A549 (cell line): Measurements from ENCODE around the gene CFAP91. TPM values are rescaled to one million over a fixed set of nuclear protein-coding genes. Genes with fewer than 3 reads are reported as not detected.
"Not testable (repeated sequence)": the region's sequence is repeated elsewhere in the genome, so short reads cannot be mapped to it uniquely, and the experiment has no call there.

ENCODE experiments used
- ATAC-seq, 2 experiments: fragments of 200-7000 bp in 1 of 2; fragments of >200 bp in 1 of 2; cut with Nextera tagmentation in 1 of 2; cut with Tn5 transposase in 1 of 2; 3 replicates each; pipeline versions ENCODE4 v1.8.0 to v1.9.1; 2018 to 2020; ENCODE audit warnings: mild to moderate bottlenecking in 1 of 2, moderate library complexity in 1 of 2
- CTCF ChIA-PET: fragments of 300-600 bp; sonication (Branson Sonifier 250); formaldehyde crosslinking; extraction: SDS; loops from one replicate; lab custom pipeline; 2021; ENCODE audit warnings: antibody characterized with exemption, inconsistent platforms; lab: Yijun Ruan, JAX
- POLR2A ChIA-PET: fragments of 350-600 bp; formaldehyde crosslinking; extraction: SDS; loops from one replicate; lab custom pipeline; 2021; ENCODE audit warnings: antibody characterized with exemption, inconsistent platforms; lab: Yijun Ruan, JAX
- DNase-seq, 2 experiments: peaks; one replicate each; pipeline versions ENCODE4 v3.0.0 to v3.0.0-alpha.2; 2011 to 2016; ENCODE audit warnings: low read depth in 1 of 2, low spot score in 1 of 2
- FAIRE-seq: peaks from 2 replicates; lab custom pipeline; 2011; peaks lifted over from hg19 to GRCh38; lab: Jason Lieb, UNC
- H3K27ac ChIP-seq, 2 experiments: fragments of >200 bp; sonication (Bioruptor Twin); formaldehyde crosslinking; 3 replicates each; pipeline ENCODE4 v1.5.1; 2016 to 2017
- H3K4me1 ChIP-seq: fragments of >200 bp; sonication (Bioruptor Twin); formaldehyde crosslinking; 3 replicates; pipeline ENCODE4 v1.6.1; 2016
- H3K4me2 ChIP-seq: fragments of >200 bp; sonication (Bioruptor Twin); formaldehyde crosslinking; 3 replicates; pipeline ENCODE4 v1.6.1; 2016
- H3K4me3 ChIP-seq: fragments of >200 bp; sonication (Bioruptor Twin); formaldehyde crosslinking; 3 replicates; pipeline ENCODE4 v1.5.1; 2016
- H3K9me3 ChIP-seq: fragments of >200 bp; sonication (Bioruptor Twin); formaldehyde crosslinking; 3 replicates; pipeline ENCODE4 v1.6.1; 2016
- BHLHE40 ChIP-seq: IDR thresholded peaks from 2 replicates; pipeline ENCODE4 v1.6.1; 2012; ENCODE audit warnings: low read depth, low read length, inconsistent platforms
- CBX8 ChIP-seq: fragments of 200-600 bp; sonication (generic); IDR thresholded peaks from 2 replicates; pipeline ENCODE4 v1.6.1; 2016
- FOSL2 ChIP-seq, 2 experiments: fragments of 450-650 bp in 1 of 2; fragments of >200 bp in 1 of 2; sonication (Bioruptor Twin) in 1 of 2; formaldehyde crosslinking; IDR thresholded peaks; 2 replicates each; pipeline versions ENCODE4 v1.5.0 to v1.6.1; 2016 to 2020; ENCODE audit warnings: mild to moderate bottlenecking in 1 of 2, moderate library complexity in 1 of 2
- HES2 ChIP-seq: fragments of >200 bp; sonication (Bioruptor Twin); formaldehyde crosslinking; IDR thresholded peaks from 2 replicates; pipeline ENCODE4 v1.6.1; 2016
- HMGXB4 ChIP-seq: fragments of 250-450 bp; sonication (Bioruptor Pico); IDR thresholded peaks from 2 replicates; pipeline ENCODE4 v1.5.0; 2021; ENCODE audit warnings: mild to moderate bottlenecking, moderate library complexity, borderline replicate concordance
- KDM1A ChIP-seq: fragments of 200-600 bp; sonication (generic); IDR thresholded peaks from 2 replicates; pipeline ENCODE4 v1.6.1; 2016; ENCODE audit warnings: low read depth, mild to moderate bottlenecking
- KDM5A ChIP-seq: fragments of 200-600 bp; sonication (generic); IDR thresholded peaks from 2 replicates; pipeline ENCODE4 v1.6.1; 2016; ENCODE audit warnings: antibody characterized with exemption, mild to moderate bottlenecking
- MAFK ChIP-seq: fragments of 450-650 bp; IDR thresholded peaks from 2 replicates; pipeline ENCODE4 v1.6.1; 2014; ENCODE audit not compliant: partially characterized antibody
- PBX3 ChIP-seq: IDR thresholded peaks from 2 replicates; pipeline ENCODE4 v1.6.1; 2012
- RAD21 ChIP-seq, 2 experiments: fragments of >200 bp in 1 of 2; sonication (Bioruptor Twin) in 1 of 2; formaldehyde crosslinking in 1 of 2; IDR thresholded peaks in 1 of 2; conservative IDR thresholded peaks in 1 of 2; 2 replicates in 1 of 2; 3 replicates in 1 of 2; pipeline ENCODE4 v1.6.1; 2012 to 2018; ENCODE audit warnings: inconsistent platforms in 1 of 2
- SMC3 ChIP-seq: fragments of >200 bp; sonication (Bioruptor Twin); formaldehyde crosslinking; IDR thresholded peaks from 3 replicates; pipeline ENCODE4 v1.6.1; 2018; ENCODE audit warnings: inconsistent platforms
- ZC3H11A ChIP-seq: fragments of 450-650 bp; IDR thresholded peaks from 2 replicates; pipeline ENCODE4 v1.6.1; 2014; ENCODE audit warnings: antibody characterized with exemption, mild to moderate bottlenecking
- ZNF302 ChIP-seq: fragments of 250-450 bp; sonication (Bioruptor Pico); IDR thresholded peaks from 2 replicates; pipeline ENCODE4 v1.9.0; 2021; ENCODE audit warnings: inconsistent platforms, mild to moderate bottlenecking, moderate library complexity
- WGBS: methylation state at CpG from one replicate; pipeline ENCODE4 v1.1.6; 2017; ENCODE audit errors: missing lambda C conversion rate; 5-methylcytosine and 5-hydroxymethylcytosine counted together
- polyA plus RNA-seq, 4 experiments: library from polyadenylated mRNA; depleted of rRNA in 3 of 4; stranded (reverse); fragments of >200 nt; fragmentation: RNase III in 1 of 4; extraction: RNeasy Plus Mini Kit Qiagen cat#74134 plus additional on column Dnase treatment in 1 of 4; gene quantifications; 2 replicates in 3 of 4; 3 replicates in 1 of 4; pipeline ENCODE4 v1.2.3, GENCODE V29; 2011 to 2017
- TF ChIP-seq, protein P1 (sequence below): fragments of >200 bp; sonication (Bioruptor Twin); formaldehyde crosslinking; IDR thresholded peaks from 3 replicates; pipeline ENCODE4 v1.5.1; 2016
- TF ChIP-seq, protein P2 (sequence below): IDR thresholded peaks from 2 replicates; pipeline ENCODE4 v1.6.1; 2012; ENCODE audit warnings: low read depth, borderline replicate concordance

Gene CFAP91
- polyA plus RNA-seq, 2 of the 4 experiments (the other 2 are of a cell fraction) = 0.41 to 1.1 TPM

DNA sequence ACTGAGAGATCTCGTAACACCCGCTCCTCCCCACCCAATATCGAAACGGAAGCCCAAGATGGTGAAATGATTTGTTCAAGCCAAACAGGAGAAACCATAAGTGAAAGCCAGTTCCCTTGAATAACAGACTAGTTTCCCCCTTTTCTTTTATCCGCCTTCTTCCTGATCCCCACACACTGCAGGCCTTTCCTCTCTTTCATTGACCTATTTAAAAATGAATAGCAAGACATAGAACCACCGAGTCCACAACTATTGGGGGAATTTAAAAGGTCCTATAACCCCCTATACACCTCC is 25.2 kb upstream of the CFAP91 start (continued):
- TF ChIP-seq CBX8 = no peak
- no peak for TF ChIP-seq FOSL2 (IDR thresholded peaks at IDR 0.05)
- no peak for TF ChIP-seq FOSL2 (CRISPR knock-in tag; IDR thresholded peaks at IDR 0.05)
- TF ChIP-seq, all 56 proteins: peak for 0

DNA sequence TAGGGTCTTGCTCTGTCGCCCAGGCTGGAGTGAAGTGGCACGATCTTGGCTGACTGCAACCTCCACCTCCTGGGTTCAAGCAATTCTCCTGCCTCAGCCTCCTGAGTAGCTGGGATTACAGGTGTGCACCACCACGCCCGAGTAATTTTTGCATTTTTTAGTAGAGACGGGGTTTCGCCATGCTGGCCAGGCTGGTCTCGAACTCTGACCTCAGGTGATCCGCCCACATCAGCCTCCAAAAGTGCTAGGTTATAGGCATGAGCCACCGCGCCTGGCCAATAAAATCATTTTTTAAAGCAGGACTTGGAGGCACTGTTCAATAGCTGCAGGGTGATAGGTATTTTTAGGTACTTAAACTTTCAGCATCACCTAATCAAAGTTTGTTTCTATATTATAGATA is 24.6 kb upstream of the CFAP91 start:
- Histone ChIP-seq H3K4me2 (peak overlapping the region; percentile 73; the same call in 1 of the 3 replicates), H3K4me1 (peaks cover 14% of the 10 kb centered on the region; the same call in 2 of the 3 replicates)
- CTCF ChIA-PET, FAIRE-seq, POLR2A ChIA-PET, ATAC-seq, H3K9me3 ChIP-seq, H3K27ac ChIP-seq, H3K4me3 ChIP-seq, DNase-seq: not testable (repeated sequence)
- WGBS = 95% methylated on average over 10 of the region's 10 CpGs

DNA sequence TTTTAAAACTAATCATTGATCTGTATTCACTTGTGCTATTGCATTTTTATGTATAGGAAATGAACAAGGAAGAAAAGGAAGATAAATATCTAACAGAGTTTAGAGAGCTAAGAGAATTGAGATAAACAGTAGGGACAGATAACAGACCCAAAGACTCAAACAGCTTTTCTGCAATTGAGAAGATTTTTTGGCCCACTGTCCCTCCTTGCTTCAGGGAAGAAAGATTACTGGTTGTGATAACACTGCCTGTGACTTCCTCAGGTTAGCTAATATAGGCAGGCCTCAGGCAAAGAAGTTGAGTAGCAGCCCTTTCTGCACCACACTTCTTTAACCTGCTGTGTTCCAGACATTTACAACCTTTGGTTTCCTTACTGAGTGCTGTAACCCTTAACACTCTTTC is 22.9 kb upstream of the CFAP91 start:
- CTCF ChIA-PET = interaction anchor here (0.9 to 5.3 kb wide), 9 partner anchors 12 to 796 kb away, joined by 3 to 62 read pairs (median 7); partner anchors contain the start of genes B4GALT4 and POGLUT1
- FAIRE-seq (no peak), ATAC-seq (no peak), DNase-seq (no peak)
- no peak for TF ChIP-seq PBX3
- H3K9me3 ChIP-seq = no peaks in the 10 kb centered on the region
- POLR2A ChIA-PET = interaction anchor here (1.1 kb wide), 1 partner anchor 216 kb away, joined by 3 read pairs; no protein-coding TSS in a partner anchor
- H3K4me2 ChIP-seq = no peak overlapping the region
- peaks cover 14% of the 10 kb centered on the region; the same call in 2 of the 3 replicates for H3K4me1 ChIP-seq
- no peak overlapping the region for H3K27ac ChIP-seq
- H3K4me3 ChIP-seq = no peak overlapping the region

DNA sequence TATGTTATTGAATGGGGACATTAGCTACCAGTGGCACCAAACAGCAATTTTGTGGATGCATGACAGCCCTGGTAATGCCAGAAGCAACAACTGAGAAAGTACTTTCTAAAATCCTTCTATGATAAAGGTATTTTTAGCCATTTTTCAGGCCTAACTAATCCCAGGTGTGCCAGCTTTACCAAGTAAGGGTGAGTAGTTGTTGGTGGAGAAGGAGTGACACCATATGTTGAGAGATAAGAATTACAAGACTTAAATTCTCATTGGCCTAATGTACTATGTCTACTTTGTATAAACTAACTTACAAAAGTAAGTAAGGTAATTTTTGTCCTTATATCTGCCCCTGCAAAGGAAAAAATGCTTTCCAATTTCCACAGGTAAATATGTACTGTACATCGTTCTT is 21.5 kb upstream of the CFAP91 start:
- CTCF ChIA-PET = interaction anchor here (0.7 to 5.3 kb wide), 36 partner anchors 9 to 802 kb away, joined by 3 to 62 read pairs (median 4); partner anchors contain the start of genes B4GALT4, CD80, POGLUT1 and POPDC2

More for the DNA sequence above, 21.5 kb upstream of the CFAP91 start:
- TF ChIP-seq ZC3H11A (no peak), MAFK (no peak), KDM5A (no peak), ZNF302 (CRISPR knock-in tag) (no peak), RAD21 (conservative IDR thresholded peaks at IDR 0.05 in 1 of 2, IDR thresholded peaks at IDR 0.05 in 1 of 2) (peak; percentile 84 to 87), KDM1A (no peak), FOSL2 (IDR thresholded peaks at IDR 0.05) (no peak), FOSL2 (CRISPR knock-in tag; IDR thresholded peaks at IDR 0.05) (no peak), SMC3 (peak; percentile 65), BHLHE40 (no peak), HES2 (no peak), HMGXB4 (CRISPR knock-in tag) (no peak)
- TF ChIP-seq, protein P1, sequence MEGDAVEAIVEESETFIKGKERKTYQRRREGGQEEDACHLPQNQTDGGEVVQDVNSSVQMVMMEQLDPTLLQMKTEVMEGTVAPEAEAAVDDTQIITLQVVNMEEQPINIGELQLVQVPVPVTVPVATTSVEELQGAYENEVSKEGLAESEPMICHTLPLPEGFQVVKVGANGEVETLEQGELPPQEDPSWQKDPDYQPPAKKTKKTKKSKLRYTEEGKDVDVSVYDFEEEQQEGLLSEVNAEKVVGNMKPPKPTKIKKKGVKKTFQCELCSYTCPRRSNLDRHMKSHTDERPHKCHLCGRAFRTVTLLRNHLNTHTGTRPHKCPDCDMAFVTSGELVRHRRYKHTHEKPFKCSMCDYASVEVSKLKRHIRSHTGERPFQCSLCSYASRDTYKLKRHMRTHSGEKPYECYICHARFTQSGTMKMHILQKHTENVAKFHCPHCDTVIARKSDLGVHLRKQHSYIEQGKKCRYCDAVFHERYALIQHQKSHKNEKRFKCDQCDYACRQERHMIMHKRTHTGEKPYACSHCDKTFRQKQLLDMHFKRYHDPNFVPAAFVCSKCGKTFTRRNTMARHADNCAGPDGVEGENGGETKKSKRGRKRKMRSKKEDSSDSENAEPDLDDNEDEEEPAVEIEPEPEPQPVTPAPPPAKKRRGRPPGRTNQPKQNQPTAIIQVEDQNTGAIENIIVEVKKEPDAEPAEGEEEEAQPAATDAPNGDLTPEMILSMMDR = peak; percentile 70
- TF ChIP-seq, protein P2, sequence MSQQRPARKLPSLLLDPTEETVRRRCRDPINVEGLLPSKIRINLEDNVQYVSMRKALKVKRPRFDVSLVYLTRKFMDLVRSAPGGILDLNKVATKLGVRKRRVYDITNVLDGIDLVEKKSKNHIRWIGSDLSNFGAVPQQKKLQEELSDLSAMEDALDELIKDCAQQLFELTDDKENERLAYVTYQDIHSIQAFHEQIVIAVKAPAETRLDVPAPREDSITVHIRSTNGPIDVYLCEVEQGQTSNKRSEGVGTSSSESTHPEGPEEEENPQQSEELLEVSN = no peak
- DNase-seq = peak; percentile 27 to 44
- H3K27ac ChIP-seq = no peak overlapping the region
- no peak overlapping the region for H3K4me2 ChIP-seq
- H3K4me1 ChIP-seq = peaks cover 5% of the 10 kb centered on the region; the same call in 2 of the 3 replicates
- POLR2A ChIA-PET = interaction anchor here (1.3 to 1.5 kb wide), 2 partner anchors 217 to 441 kb away, joined by 3 read pairs; partner anchors contain the start of genes B4GALT4 and TMEM39A
- peak; percentile 73 for FAIRE-seq
- no peaks in the 10 kb centered on the region for H3K9me3 ChIP-seq
- WGBS = 0% methylated on average over 1 of the region's 1 CpG
- H3K4me3 ChIP-seq = no peak overlapping the region
- ATAC-seq = peak; percentile 47 to 54; a peak in 2 of 6 replicates
